Astrocyte of the hippocampus (primary cell): ENCODE results near the gene RSPO1.

Source experiments
- DNase-seq: peaks from one replicate; pipeline ENCODE4 v3.0.0; 2011; ENCODE audit warnings: low read depth, low spot score

RSPO1 gene

DNA sequence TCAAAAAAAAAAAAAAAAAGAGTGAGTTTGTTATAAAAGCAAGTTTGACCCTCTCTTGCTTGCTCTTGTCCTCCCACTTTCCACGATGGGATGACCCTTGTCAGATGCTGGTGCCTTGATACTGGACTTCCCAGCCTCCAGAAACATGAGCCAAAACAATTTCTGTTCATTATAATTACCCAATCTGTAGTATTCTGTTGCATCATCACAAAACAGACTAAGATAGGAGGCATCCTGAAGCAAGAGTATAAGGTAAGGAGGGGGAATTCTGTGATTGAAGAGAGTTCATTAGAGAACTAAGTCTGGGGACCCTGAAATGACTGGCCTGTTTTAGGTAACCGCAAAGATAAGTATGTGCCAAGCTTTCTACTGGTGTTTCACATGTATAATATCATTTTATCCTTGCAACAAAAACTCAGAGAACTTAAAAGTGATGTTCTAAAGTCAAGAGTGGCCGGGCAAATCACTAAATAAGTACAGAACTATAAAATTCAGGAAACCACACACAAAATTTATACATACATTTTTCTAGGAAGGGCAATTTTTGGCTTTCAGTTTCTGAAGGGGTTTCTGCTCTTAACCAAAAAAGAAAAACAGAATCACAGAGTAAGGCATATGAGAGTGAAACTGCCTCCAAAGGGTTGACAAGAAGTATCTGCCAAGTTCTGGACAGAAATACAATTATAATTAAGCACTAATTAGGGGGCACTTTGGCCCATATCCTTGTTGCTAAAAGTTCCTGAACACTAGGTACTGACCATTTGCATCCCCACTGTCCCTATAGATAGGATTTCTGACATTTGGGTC is 64.0 kb downstream of the RSPO1 start:
- DNase-seq: no peak

DNA sequence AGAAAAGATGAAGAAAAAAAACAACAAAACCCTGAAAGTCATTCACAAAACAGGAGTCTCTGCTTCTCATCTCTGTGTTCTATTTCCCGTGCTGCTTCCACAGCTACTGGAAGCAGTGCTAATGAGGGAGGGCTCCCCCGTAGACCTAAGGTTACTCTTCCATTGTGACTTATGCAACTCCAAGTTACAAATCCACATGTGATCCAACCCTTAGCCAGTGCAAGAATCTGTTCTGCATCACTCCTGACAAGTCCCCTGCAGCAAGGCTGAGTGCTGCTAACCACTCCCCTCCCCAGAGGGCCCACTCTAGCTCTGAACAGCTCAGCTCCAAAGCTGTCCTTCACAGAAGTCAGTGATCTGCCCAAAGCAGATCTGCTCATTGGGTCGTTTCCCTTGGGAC is 67.7 kb downstream of the RSPO1 start:
- no peak for DNase-seq

- no peak for DNase-seq
Observed at GRCh38 chr1:37564892-37565291, 69.8 kb downstream of the RSPO1 start.

DNA sequence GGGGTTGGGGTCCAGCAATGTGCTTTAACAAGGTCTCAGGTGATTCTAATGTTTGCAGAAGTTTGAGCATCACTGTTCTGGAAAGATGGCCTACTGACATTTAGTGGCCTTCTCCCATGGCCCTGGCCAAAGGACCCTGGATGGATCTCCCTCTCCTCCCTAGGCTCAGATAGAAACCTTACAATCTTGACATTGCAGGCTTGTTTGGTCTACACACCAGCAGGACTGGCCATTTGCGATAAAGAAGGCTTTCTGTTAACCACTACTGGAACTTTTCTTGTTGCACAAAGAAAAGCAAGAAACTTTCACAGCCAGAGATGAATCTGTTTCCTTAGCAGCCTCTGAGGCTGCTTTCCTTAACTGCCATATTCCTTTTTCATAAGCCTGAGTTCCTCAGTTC is 71.7 kb downstream of the RSPO1 start:
- DNase-seq: no peak
